Right lobe of liver (tissue), 5 donors: Measurements from ENCODE around the gene SYT15B. TPM values are rescaled to one million over a fixed set of nuclear protein-coding genes. Genes with fewer than 3 reads are reported as not detected.

Experiments used
- total RNA-seq, 6 experiments: library from RNA; depleted of rRNA in 2 of 6; stranded (reverse); fragments of >200 nt in 2 of 6; fragmentation: NEBNext Ultra II Directional in 3 of 6; extraction: Animal tissue kit (Norgen Biotek cat#: 25700) in 3 of 6; gene quantifications; one replicate each; pipeline versions ENCODE4 v1.1.0 to v1.2.4, GENCODE V29; 2016 to 2023
- donor health status: DM: no; HTN: no; CAD: no.
- donor health status: DM: no; HTN: no; CAD: no.
- donor health status: DM: no; HTN: yes; CAD: no.
- donor health status: DM: no; HTN: yes; CAD: no.

The SYT15B gene
- total RNA-seq, 6 experiments from 2014 or later = 0.20 to 0.73 (median 0.42) TPM; not detected in 1

Other genes with a start within 250 kb of the SYT15B start
- gene AGAP9, start 240.0 kb downstream of the SYT15B start, total RNA-seq = 10 to 100 TPM in 2 of 6 experiments, 1 to 10 TPM in 4; 6.1 to 13.3 (median 8.7) TPM
- gene NPY4R2, start 155.1 kb upstream of the SYT15B start, total RNA-seq = not detected
- under 1 TPM in 1 of 6 experiments, not detected in 5; 0.84 TPM for gene FAM25C, start 236.2 kb upstream of the SYT15B start, total RNA-seq